Left renal cortex interstitium (tissue), 4 donors: Measurements from ENCODE around the gene DOCK2. TPM values are rescaled to one million over a fixed set of nuclear protein-coding genes. Genes with fewer than 3 reads are reported as not detected.
"Not testable (repeated sequence)": the region's sequence is repeated elsewhere in the genome, so short reads cannot be mapped to it uniquely, and the experiment has no call there.

Experiments
- DNase-seq, 4 donors: peaks; one replicate each; pipeline ENCODE4 v3.0.0-alpha.2; 2013; ENCODE audit warnings: low read depth in 4 of 4, low spot score in 2 of 4, missing footprints in 1 of 4
- polyA plus RNA-seq, 4 donors: library from polyadenylated mRNA; unstranded; fragments of 120-200 nt; gene quantifications; one replicate each; pipeline ENCODE4 v1.2.1, GENCODE V29; 2013; ENCODE audit not compliant: insufficient read length in 4 of 4

Gene DOCK2
- polyA plus RNA-seq, 4 donors: 2.1 to 3.4 (median 3.0) TPM

DNA sequence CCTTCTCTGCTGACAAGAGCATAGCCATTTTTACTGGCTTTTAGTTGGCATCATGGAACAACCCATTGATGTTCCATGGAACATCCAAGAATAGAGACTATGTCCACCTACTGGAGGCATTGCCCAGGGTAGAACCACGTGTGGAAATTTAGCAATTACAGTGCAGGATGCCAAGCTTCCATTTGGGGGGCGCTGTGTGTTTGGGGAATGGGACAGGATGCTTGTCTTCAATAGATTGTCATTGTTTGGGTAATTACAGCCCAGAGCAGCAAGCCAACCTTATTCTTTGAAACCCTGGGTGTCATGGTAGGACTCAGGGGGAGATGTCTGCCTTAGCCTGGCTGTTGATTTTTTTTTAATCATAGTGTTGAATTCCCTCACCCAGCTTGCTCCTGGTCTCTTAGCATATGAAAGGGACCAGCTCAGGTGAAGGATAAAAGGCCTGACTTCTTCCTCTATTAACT is 171.1 kb downstream of the DOCK2 start:
- no peak for DNase-seq

DNA sequence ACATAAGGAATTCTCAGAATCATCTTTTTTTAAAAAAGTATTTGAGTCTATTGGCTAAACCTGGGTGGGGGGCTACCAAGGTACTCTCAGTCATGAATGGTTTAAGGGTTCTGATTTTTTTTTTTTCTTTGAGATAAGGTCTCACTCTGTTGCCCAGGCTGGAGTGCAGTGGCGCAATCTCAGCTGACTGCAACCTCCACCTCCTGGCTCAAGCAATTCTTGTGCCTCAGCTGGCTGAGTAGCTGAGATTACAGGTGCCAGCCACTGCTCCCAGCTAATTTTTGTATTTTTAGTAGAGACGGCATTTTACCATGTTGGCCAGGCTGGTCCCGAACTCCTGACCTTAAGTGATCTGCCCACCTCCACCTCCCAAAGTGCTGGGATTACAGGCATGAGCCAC is 171.8 kb downstream of the DOCK2 start:
- not testable (repeated sequence) for DNase-seq

DNA sequence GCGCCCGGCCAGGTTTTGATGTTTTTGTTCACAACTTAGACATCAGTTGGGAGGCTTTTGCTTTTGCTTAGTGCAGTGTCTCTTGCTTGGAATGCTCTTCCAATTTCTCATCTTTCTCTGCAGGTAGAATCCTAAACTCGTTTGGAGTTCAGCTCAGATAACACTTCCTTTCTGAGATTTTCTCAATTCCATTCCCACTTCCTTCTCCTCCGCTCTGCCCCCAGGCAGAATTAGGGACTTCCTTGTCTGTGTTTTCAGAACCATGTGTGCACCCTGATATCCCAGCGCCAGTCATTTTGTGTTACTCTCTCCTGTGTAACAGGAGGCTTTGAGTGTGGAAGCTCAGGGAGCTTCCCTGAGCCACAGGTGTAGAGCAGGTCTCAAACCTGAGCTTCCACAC is 172.2 kb downstream of the DOCK2 start:
- DNase-seq: no peak

DNA sequence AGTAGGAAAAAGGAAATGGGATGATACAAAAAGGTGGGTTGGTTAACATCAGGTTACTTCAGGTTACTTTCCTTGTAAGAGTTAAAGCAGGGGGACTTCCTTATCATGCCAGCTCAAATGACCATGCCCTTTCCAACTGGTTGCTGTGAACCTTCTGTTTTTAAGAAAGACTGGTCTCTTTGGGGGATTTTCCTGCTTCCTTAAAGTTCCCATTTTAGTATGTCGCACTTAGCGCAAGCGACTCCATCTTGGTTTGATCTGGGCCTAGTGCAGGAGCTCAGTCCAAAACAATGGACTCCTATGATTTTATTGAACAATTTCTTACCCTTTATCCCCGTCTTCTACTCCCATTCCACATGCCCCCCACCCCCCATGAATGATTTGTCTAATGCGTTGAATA is 173.4 kb downstream of the DOCK2 start:
- DNase-seq: no peak

DNA sequence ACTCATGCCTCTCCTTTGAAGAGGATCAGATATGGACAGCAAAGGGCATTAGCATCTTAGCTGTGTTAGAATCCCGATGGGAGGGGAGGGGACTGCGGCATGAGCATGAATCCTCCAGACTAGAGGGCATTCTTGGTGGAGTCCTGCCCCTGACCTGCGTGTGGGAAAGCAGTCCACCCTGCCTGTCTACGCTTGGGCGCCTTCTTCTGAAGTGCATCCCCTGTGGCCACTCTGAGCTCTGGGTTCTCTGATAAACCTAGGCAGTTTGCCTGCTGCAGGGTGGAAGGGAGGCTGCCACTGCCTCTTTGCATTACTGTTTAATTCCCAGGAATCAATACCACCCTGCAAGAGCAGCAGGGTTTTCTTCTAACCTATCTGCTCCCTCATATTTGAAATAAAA is 173.9 kb downstream of the DOCK2 start:
- no peak for DNase-seq

DNA sequence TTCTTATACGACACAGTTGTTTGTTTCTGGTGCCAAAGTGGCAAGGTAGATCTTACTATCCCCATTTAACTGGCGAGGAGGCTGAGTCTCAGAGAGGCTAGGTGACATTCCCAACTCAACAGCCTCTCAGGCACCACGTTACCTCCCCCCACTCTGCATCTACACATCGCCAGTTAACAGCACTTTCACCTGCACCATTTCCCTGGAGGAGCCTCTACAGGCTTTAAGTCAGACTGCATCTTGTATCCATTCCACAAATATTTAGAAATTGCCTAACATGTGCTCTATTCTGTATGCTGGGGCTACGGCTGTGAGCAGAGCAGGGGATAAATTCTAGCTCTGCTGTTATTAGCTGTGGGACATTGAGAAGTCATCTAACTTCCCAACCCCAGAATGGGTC is 174.6 kb downstream of the DOCK2 start:
- DNase-seq: no peak

DNA sequence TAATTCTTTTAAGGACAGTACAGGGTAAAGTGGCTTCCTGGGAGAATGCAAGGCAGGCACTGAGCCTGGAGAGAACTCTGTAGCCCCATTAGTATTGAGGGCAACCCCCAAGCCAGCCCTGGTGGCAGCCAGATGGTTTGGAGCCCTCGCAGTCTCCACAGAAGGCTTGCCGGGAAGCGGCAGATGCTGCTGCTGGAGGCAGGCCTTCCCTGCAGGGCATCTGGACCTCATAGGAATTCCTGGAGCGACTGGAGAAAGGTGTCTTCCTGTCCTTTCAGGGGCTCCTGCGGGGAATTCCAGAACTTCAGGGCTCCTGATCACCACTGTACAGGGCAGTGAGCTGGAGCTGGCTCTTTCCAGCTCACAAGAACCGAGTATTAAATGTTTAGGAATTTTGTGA is 175.7 kb downstream of the DOCK2 start:
- DNase-seq: no peak

DNA sequence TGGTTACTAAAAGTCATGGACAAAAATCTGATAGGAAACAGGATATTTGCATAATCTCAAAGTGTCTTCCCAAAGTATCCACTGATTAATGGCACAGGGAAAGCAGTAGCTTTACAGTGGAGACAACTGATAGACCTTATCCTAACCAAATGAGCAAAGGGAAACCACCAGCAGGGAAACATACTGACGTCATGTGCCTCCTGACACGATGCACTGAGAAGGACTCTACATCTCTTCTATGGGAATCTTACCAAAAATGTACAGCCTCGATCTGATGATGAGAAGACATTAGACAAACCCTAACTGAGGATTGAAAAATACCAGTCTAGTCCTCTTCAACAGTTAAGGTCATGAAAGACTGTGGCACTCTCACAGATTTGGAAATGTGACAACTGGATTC is 177.0 kb downstream of the DOCK2 start:
- no peak for DNase-seq

DNA sequence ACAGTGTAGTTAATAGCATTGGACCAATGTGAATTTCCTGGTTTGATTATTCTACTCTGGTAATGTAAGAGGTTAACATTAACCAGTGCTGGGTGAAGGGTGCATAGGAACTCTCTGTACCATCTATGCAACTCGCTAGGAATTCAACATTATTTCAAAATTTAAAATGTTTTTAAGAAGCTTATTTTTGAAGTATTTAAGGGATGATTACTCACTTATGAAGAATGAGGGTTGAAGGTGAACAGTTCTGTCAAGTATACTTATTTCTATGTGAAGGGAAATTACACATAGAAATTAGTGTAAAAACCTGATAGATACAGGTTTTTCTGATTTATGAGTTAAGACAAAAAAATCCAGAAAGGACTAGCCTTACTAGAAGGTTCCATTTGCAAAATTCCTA is 177.4 kb downstream of the DOCK2 start:
- no peak for DNase-seq

DNA sequence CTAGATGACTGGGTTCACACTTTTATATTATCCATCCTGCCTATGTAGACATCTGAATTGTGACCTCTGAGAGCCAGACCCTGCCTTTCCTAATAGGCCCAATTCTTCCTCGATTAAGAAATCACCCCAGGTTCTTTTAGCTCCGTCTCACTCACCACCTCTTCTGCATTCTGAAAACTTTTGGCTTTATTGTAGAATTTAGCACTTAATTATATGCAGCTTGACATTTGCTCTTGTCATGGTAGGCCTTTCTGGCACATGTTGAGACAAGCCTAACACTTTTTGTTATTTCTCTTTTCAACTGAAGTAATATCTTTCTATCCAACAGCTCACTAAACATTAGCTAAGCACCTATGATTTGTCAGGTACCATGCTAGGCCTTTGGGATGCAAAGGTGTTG is 180.0 kb downstream of the DOCK2 start:
- DNase-seq: no peak

DNA sequence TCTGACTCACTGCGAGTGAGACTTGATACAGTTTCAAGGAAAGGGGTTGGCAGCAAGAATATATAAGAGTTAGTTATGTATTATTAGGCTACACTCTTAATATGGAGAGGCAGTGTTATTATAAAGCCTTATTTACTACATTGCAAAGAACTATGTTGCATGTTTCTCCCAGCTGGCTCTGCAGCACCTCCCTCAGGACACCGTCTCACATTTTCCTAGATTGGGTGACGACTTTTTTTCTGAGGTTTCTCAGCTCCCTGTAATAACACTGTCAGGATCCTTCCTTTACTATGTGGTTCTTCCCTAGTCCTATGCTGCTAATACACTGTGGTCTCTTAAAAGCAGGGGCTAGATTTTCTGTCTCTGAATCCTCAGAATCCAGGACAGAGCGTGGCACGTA is 189.5 kb downstream of the DOCK2 start:
- DNase-seq: no peak

DNA sequence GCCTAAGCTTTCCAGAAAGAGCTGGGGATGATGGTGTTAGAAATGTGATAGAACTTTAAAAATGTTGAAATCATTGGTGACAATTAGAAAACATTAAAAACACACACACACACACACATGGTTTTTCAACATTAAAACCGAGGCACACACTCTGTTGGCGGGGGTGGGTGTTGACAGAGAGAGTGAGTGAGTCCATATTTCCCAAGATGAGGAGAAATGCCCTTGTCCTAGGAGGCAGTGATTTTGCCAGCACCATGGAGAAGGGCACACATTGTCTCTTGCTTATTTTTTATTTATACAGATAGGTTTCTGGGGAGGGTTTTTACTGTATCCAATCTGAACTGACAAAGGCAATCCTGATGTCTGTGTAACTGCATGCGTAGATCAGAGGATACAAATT is 190.7 kb downstream of the DOCK2 start:
- no peak for DNase-seq

DNA sequence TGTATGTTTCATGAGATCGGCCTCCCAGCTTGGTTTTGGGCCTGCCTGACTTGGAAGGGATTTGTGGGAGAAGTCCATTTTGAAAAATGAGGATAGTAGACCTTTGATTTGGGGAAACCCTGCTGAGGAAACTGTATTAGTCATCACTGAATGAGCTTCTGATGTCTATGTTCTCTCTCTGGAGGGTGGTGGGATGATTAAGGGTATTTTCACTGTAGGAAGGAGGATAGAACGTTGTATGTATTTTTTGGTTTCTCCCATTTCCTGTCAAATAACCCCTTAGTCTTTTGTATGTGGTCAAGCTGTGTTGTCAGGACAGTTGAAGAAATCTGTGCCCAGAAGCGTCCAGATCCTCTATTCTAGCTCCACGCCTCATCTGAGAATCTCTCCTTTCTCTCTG is 191.3 kb downstream of the DOCK2 start:
- no peak for DNase-seq

DNA sequence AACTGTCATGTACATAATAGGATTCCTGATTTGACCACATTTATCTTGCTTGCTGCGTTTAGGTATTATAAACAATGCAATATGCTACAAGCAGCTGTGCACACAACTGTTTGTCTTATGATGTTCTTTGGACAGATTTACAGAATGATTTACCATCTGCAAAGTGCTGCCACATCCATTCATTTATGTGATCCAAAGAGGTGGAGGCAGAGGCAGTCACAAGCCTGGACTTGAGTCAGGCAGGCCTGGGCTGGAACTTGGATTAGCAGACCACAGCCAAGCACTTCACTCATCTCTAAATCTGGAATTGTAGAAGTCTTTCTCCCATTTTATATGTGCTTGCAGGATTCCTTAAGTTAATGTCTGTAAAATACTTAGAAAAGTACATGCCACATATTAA is 194.3 kb downstream of the DOCK2 start:
- DNase-seq: no peak

DNA sequence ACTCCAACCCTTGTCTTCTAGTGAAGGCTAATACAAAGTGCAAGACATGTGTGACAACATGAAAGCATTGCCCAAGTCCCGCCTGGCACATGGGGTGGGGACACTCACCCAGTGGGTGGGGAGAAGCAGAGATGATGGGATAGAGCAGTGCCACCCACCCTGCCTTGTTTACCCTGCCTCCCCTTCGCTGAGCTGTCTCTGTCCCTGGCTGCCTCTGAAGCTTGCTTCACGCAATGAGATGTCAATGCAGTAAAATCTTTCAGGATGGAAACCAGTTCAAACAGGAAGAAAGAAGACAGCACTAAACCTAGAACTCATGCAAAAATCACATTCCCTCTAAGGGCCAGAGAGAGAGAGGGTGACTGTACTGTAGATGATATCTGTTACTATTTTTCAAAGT is 195.2 kb downstream of the DOCK2 start:
- DNase-seq: no peak

DNA sequence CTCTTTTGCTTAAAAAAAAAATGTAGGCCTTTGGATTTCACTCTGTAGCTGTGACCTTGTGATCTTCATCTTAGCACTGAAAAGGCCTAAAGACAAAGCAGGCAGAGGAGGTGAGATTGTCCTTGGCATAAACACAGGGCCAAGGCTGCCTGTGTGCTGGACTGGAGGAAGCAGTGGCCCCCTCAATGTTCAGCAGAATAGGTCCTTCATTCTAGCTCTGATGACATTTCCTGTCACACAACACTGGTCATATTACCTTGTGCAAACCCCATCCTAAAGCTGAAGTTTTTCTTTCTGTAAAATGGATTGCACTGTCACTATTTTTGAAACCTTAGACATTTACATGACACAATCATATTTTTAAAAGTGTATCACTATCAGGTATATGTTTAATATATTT is 195.8 kb downstream of the DOCK2 start:
- no peak for DNase-seq

DNA sequence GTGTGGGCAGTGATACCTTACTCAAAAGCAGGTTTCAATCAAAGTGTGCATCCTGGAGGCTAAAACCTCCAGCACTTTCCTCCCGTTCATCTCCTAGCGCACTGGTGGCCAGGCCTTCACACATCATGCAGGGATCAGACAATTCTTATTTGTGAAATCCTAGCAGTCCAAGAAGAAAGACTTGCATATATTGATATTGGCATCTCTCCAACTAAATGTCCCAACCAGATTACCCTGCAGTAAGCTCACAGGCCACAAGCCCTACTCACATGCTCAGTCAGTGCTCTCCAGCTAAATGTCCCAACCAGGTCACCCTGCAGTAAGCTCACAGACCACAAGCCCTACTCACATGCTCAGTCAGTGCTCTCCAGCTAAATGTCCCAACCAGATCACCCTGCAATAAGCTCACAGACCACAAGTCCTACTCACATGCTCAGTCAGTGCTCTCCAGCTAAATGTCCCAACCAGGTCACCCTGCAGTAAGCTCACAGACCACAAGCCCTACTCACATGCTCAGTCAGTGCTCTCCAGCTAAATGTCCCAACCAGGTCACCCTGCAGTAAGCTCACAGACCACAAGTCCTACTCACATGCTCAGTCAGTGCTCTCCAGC is 196.7 kb downstream of the DOCK2 start:
- DNase-seq: not testable (repeated sequence)

DNA sequence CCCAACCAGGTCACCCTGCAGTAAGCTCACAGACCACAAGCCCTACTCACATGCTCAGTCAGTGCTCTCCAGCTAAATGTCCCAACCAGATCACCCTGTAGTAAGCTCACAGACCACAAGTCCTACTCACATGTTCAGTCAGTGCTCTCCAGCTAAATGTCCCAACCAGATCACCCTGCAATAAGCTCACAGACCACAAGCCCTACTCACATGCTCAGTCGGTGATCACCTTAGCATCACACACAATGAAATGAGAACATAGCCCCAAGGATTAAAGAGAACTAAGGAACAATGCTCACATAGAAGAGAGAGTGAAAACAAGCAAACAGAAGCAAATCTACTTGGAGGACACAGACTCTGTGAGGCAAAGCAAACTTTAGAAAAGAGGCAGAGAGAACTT is 197.5 kb downstream of the DOCK2 start:
- DNase-seq: not testable (repeated sequence)

DNA sequence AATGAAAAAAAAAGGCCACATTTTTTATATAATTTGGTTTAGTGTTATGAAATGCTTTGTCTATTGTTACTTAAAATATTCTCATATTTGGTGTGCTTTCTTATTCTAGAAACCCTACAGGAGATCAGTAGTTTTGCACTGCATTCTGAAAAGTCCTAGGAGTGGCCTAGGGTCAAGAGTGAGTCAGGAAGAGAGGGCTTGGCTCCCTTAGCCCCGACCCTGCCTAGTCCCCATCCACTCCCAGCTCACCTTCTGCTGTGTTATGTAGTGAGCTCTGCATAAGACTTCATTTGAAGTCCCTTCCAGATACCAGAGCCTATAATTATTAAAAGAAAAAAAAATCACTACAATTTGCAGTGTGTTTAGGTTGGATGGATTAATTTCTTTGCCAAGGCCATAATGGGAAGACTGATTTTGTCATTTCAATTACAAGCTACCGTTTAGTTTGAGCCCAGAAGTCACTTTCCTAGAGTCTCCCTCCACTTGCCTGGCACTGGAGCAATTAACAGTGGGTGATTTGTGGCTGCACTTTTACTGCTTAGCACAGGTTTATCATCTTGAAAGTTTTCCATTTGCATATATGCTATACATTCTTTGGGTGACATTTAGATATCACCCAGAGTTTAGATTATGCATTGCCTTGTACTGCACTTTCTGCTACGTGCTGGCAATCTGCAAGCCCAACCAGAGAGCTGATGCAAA is 199.9 kb downstream of the DOCK2 start:
- no peak for DNase-seq

DNA sequence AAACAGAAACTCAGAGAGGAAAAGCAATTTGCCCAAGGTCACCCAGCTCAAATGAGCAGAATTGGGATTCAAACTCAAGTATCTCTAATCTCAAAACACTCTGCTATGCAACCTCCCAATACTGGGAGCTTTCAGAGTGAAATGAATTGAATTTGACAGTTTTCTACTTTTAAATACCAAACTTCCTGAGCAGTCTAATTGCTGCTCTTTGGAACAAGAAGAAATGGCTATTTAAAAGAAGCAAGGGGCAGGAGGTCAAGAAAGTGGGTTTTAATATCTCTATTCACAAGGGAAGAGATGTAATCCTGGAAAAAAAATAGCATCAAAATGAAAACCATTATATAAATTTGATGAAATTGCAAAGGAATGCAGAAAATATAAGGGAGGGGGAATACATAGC is 200.6 kb downstream of the DOCK2 start:
- DNase-seq: no peak

DNA sequence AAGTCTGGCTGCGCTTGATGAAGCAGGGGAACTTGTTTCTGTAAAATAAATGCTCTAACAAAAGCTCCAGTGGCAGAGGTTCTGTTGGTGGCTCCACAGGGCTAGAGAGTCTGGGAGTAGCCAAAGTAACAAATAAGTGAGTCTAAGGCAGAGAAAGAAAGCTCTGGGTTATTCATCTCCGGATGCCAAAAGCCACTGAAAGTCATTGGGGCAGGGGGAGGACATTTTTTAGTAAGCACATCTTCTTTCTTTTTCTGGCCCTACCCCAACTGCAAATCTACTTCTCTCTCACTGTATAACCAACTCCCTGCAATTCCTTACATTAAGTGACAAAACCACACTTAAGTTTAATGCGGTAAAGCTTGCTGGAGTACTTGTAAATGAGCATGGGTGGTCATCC is 201.6 kb downstream of the DOCK2 start:
- DNase-seq: no peak

DNA sequence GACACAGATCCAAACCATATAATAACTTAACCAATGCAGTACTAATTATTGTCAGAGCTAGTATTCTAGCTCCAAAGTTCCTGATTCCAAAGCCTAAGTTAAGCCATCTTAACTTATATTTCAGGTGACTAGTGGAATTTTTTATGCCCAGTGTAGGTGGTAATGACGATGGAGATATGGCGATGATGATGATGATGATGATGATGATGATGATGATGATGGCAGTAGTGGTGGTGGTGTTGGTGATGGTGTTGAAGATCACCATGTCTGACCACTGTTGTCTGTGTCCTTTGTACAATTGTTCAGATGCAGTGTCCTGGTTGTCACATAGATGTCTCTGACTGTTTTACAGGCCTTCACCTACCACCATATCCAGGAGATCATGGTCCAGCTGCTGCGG is 203.3 kb downstream of the DOCK2 start:
- DNase-seq: no peak

DNA sequence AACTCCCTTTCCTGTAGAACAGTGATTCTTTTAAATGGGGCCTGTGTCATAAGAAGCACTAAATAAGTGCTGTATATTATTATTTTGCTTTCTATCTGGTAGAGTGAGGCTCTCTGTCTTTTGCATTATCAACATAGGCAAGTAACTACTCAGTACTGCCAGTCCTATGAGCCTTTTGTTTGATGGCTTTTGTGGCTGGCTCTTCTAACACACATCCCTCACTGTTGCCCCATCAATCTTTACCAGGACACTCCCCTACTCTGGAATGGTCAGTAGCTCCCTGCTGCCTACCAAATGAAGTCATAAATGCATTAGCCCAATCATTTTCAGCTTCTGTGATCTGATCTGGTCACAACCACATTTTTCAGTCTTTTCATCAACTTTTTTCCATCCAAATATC is 205.6 kb downstream of the DOCK2 start:
- DNase-seq: no peak
